Choroid plexus epithelial cell (primary cell): ENCODE results near the gene CD6.

Experiments
- DNase-seq: peaks from one replicate; pipeline ENCODE4 v3.0.0-alpha.2; 2010; ENCODE audit warnings: low read depth
- H3K4me3 ChIP-seq: 2 replicates; pipeline ENCODE4 v1.5.1; 2011; ENCODE audit warnings: low read depth, mild to moderate bottlenecking, control low read depth, low read length, moderate library complexity
- TF ChIP-seq, protein P1 (sequence below): conservative IDR thresholded peaks from 2 replicates; pipeline ENCODE4 v1.5.1; 2011; ENCODE audit warnings: low read depth, mild to moderate bottlenecking, control low read depth, inconsistent platforms, low read length, moderate library complexity

The CD6 gene

GRCh38 chr11:60982184-60982583, 10.7 kb downstream of the CD6 start:
- H3K4me3 ChIP-seq, result no peak overlapping the region
- TF ChIP-seq, protein P1, sequence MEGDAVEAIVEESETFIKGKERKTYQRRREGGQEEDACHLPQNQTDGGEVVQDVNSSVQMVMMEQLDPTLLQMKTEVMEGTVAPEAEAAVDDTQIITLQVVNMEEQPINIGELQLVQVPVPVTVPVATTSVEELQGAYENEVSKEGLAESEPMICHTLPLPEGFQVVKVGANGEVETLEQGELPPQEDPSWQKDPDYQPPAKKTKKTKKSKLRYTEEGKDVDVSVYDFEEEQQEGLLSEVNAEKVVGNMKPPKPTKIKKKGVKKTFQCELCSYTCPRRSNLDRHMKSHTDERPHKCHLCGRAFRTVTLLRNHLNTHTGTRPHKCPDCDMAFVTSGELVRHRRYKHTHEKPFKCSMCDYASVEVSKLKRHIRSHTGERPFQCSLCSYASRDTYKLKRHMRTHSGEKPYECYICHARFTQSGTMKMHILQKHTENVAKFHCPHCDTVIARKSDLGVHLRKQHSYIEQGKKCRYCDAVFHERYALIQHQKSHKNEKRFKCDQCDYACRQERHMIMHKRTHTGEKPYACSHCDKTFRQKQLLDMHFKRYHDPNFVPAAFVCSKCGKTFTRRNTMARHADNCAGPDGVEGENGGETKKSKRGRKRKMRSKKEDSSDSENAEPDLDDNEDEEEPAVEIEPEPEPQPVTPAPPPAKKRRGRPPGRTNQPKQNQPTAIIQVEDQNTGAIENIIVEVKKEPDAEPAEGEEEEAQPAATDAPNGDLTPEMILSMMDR, result no peak
- DNase-seq, result no peak

DNA sequence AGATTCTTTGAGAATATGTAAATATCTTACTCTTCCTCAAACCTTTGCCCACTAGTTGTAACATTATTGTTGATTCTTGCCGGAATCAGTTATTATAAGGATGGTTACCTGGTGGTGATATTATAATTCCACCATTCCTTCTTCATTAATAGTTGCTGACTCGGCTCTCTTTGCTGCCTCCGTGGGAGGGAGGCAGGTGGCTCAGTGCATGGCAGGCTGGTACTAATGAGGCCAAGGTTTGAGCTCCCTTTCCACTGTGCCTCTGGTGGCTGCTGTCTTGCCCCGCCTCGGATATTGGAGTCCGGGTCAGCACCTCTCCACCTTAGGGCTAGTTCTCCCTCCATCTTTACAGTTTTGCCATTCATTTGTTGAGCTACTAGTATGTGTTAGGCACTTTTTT, 12.7 kb downstream of the CD6 start:
- no peak overlapping the region for H3K4me3 ChIP-seq
- TF ChIP-seq, protein P1, result no peak
- no peak for DNase-seq

DNA sequence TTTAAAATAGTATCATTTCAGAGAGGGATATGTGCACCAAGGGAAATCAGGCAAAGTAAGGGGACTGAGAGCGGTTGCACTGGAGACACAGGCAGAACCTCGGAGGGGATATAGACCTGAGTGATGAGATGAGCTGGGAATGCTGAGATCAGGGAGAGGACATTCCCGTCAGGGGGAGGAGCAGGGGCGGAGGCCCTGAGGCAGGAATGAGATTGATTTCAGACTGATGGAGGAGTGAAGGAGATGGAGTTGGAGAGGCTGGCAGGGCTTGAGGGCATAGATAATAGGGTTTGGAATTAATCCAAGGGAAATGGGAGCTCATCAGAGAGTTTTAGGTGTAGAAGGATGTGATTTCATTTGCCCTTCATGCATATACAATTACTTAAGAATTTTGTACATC, 13.2 kb downstream of the CD6 start:
- H3K4me3 ChIP-seq, result no peak overlapping the region
- no peak for DNase-seq
- TF ChIP-seq, protein P1, result no peak

- TF ChIP-seq, protein P1, result no peak
- no peak for DNase-seq
Observed at GRCh38 chr11:60985501-60985900, 14.0 kb downstream of the CD6 start.

GRCh38 chr11:60985991-60986915, 14.8 kb downstream of the CD6 start:
- TF ChIP-seq, protein P1, result no peak
- DNase-seq, result peak; percentile 37
- no peak overlapping the region for H3K4me3 ChIP-seq

More at GRCh38 chr11:60985501-60985900, 14.0 kb downstream of the CD6 start:
- no peak overlapping the region for H3K4me3 ChIP-seq

DNA sequence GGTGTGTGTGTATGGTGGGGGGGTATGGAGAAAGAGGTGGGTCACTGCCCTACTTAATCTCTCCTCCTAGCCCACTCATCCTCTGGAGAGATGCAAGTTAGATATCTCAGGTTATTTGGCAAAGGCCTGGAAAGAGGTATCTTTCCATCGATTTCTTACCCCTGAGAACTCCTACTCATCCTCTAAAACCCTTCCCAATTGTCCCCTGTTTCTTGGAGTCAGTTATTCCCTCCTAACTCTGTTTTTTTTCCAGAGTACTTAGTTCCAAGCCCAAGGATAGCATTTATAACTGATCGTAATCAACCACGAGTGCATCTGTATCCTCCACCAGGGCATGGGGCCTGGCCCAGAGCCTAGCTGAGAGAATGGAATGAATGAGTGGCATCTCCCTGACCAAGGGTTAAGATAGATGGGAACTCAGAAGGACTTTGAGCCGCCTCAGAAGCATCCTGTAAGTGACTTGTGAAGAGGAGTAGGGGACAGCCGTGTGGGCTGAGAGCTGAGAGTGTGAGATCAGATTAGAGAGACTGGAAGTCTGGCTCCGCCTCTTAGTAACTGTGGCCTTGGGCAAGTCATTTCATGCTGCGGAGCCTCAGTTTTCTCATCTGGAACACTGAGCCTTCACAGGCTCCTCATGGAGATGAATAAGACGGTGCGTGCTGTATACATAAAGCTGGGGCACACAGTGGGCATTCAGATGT, 16.2 kb downstream of the CD6 start:
- TF ChIP-seq, protein P1, result no peak
- DNase-seq, result no peak
- no peak overlapping the region for H3K4me3 ChIP-seq

DNA sequence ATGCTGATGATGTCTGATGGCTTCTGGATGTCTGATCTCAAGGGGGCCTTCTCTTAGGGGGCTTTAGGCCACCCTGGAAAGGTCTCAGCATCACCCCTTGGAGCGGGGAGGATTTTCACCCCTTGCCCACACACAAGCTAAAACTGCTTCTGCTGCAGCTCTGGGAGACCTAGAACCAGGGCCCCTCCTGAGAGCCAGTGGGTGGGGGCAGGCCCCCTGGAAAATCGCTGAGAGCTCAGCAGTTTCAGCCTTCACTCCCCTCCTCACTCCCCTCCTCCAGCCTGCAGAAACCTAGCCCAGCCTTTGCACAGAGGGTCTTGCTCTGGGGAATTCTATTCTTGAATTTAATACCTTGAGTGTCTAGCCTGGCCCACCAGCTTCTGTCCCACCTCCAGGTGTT, 17.2 kb downstream of the CD6 start:
- DNase-seq, result no peak
- no peak overlapping the region for H3K4me3 ChIP-seq
- TF ChIP-seq, protein P1, result no peak
